Amniotic stem cell (primary cell): ENCODE measurements around the gene CTTN.

Source experiments
- DNase-seq: peaks from one replicate; lab custom pipeline; 2025; lab: John Stamatoyannopoulos, UW

The CTTN gene

DNA sequence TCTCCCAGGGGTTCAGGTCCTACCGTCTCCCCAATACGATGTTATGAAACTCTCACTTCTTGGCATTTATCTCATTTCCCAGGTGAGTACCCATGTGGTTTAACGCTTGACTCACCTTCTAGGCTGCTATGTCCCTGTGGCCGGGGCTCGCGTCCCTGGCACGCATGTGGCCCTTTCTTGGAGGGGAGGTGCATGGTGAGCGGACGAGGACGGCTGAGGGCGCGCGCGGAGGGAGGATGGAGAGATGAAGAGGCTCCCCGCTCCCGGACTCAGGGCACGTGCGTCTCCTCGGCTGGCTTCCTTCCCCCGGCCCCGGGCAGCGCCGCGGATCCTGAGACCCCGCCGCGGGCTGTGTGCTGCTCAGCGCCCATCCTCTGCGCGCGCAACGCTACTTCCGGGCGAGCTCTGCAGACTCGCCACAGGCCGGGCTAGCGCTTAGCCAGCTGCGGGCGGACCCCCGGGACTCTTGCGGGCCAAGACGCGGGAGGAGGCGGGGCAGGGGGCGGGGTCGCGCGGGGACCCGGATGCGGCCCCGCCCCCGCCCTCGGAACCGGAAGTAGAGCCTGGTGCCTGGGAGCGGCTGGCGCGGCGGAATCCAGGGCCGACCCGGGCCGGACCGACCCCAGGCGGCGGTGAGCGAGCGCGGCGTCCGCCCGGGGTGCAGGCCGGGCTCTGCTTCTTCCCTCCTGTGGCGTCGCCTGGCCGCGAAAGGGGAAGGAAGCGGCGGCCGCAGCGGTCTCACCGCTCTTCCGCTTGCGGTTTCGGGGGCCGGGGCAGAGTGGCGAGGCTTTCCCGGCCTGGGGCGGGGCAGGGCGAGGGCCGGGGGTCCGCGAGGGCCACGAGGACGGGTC, at the start of gene CTTN:
TSS of gene CTTN (plus strand) at position 547 of the 851 bp plus-strand sequence. CDS start 8,769 bp downstream, outside the sequence.
- peak; percentile 63 for DNase-seq

GRCh38 chr11:70348608-70349007, 49.7 kb upstream of the CTTN start:
- DNase-seq, result no peak

DNA sequence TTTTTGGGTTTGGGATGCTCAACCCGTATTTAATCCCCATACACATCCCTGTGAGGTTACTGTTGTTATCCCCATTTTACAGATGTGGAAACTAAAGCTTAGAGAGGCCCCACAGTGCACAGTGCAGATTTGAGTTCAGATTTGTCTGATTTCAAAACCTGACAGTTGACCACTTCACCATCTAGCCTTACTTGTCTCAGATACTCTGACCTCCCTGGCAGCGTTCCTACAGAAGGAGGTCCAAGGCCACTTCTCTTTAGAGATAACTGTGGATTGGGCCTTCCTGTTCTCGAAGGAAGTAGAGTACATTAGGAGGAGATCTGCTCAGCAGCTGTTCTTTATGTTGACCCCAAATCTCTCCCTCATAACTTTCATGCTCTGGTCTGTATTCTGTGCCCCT, 46.7 kb upstream of the CTTN start:
- no peak for DNase-seq

GRCh38 chr11:70352100-70352499, 46.2 kb upstream of the CTTN start:
- no peak for DNase-seq

GRCh38 chr11:70352601-70353000, 45.7 kb upstream of the CTTN start:
- no peak for DNase-seq

GRCh38 chr11:70353329-70353728, 45.0 kb upstream of the CTTN start:
- DNase-seq, result no peak

GRCh38 chr11:70353900-70354568, 44.3 kb upstream of the CTTN start:
- no peak for DNase-seq

GRCh38 chr11:70354629-70355028, 43.7 kb upstream of the CTTN start:
- DNase-seq, result no peak

- no peak for DNase-seq
These were observed 39.6 kb upstream of the CTTN start for GRCh38 chr11:70358753-70359152.

GRCh38 chr11:70359451-70360205, 38.7 kb upstream of the CTTN start:
- DNase-seq, result no peak

- DNase-seq, result no peak
These were observed 38.1 kb upstream of the CTTN start for GRCh38 chr11:70360211-70360610.

DNA sequence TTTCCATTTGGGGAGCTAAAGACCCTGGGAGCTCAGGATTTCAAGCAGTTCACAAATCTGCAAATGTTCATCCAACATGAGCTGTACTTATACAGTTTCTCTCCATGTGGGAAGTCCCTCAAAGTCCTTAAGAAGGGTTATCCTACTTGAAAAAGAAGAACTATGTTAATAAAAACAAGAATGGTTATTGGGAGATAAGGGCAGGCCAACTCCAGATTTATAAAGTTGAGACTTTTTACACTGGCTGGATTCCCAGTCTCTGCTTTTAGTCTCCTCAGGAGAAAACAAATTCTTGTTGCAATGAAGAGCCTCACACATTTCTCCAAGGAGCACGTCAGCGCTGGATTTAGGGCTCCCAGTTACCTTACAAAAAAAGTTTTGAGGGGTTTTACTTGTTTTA, 34.2 kb upstream of the CTTN start:
- DNase-seq, result no peak

DNA sequence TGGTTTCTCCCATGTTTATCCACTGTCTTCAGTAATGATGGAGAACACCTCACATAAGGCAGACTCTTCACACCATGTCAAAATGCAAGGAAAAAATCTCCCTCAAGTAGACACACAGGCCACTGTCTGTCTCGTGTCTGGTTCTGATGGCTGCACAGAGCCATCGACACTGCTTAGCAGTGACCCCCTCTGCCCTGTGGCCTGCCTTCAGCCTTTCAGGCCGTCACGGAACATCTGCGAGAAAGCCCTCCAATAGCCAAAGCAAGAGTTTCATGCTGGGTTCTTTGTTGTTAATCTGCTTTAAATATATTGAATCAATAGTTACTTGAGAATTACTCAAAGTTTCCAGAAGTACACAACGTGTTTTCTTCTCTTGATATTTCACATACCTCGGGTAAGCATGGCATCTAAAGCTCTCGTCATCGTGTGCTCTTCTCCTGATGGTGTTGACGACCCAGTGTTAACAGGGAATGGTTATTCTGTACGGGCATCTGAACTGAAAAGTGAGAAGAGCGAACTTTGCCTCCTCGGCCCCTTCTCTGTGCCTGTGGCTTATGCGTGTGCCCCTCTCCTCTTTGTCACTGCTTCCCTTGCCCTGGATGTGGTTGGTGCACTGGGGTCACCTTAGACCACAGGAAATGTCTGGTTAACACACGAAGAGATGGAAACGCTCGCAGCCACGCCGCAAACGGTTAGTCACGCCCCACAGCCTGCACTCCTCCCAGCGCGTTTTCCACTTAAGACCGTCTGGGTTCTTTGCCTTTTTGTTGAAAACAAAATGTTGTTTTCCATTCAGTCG, 33.4 kb upstream of the CTTN start:
- no peak for DNase-seq

GRCh38 chr11:70365544-70365927, 32.8 kb upstream of the CTTN start:
- DNase-seq, result no peak

- no peak for DNase-seq
These were observed 31.3 kb upstream of the CTTN start for GRCh38 chr11:70367071-70367470.

GRCh38 chr11:70368961-70369360, 29.4 kb upstream of the CTTN start:
- DNase-seq, result no peak

GRCh38 chr11:70371241-70371640, 27.1 kb upstream of the CTTN start:
- DNase-seq, result no peak

DNA sequence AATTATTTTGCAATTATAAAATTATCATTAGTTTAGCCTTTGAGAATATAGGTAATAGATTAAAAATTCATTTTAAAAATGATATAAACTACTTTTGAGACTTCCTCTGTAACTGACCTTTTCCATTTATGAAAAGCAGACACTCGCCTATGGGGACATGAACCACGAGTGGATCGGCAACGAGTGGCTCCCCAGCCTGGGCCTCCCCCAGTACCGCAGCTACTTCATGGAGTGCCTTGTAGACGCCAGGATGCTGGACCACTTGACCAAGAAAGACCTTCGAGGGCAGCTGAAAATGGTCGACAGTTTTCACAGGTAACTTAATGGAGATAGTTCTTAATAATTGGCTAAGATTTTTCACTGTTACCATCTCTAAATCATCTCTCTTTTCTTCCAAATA, 26.3 kb upstream of the CTTN start:
- DNase-seq, result no peak

DNA sequence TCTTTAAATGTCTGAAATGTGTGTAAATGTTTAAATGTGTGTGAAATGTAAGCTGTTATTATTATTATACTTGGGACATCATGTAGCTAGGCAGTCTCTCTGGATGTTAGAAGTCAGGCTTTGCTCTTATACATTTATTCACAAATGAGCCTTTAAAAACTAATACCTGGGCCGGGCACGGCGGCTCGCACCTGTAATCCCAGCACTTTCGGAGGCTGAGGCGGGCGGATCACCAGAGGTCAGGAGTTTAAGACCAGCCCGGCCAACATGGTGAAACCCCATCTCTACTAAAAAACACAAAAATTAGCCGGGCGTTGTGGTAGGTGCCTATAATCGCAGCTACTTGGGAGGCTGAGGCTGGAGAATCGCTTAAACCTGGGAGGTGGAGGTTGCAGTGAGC, 21.7 kb upstream of the CTTN start:
- no peak for DNase-seq

- DNase-seq, result no peak
These were observed 20.7 kb upstream of the CTTN start for GRCh38 chr11:70377645-70378044.

- DNase-seq, result no peak
These were observed 19.7 kb upstream of the CTTN start for GRCh38 chr11:70378506-70379134.
